ENCODE data around the gene CCDC85C. TPM values are rescaled to one million over a fixed set of nuclear protein-coding genes. Genes with fewer than 3 reads are reported as not detected.

CCDC85C gene
- polyA plus RNA-seq, 1 experiment: 7.2 TPM

DNA sequence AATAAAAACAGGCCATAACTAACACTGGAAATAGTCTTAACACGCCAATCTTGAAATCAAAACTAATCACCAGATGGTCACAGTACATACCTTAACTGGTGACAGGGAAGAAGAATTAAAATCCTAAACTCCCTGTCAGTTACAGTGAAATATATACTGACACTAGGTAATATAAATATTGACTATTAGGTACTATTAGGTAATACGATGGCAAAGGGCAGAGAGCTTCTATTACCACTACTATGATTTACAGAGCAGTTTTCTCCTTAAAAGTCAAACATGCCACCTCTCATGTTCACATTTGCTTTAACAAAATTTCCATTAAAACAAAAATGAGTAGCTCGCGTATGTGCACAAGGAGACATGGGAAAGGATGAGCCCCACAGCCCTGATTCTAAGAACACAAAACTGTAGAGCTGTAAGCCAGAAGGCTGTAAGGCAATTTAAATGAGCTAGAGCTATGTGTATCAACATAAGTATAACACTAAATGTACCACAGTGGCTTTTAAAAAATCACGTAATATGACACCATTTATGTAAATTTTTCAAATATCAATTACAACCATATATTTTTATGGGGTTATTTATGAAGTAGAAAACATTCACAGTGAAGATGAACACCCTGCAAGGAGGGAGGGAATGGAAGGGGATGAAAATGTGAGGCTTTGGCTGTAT, 142.5 kb downstream of the CCDC85C start:
- DNase-seq (ENCODE audit: low read depth, low spot score): no peak
- Histone ChIP-seq H3K4me3 (ENCODE audit: low read depth, low read length) (no peak overlapping the region), H3K27me3 (ENCODE audit: control insufficient read depth, insufficient read depth, low read length) (no peaks in the 10 kb centered on the region), H3K27ac (ENCODE audit: low read depth, low read length) (no peak overlapping the region), H3K9me3 (ENCODE audit: control insufficient read depth, insufficient read depth, low read length) (no peaks in the 10 kb centered on the region)
- TF ChIP-seq, protein P1, sequence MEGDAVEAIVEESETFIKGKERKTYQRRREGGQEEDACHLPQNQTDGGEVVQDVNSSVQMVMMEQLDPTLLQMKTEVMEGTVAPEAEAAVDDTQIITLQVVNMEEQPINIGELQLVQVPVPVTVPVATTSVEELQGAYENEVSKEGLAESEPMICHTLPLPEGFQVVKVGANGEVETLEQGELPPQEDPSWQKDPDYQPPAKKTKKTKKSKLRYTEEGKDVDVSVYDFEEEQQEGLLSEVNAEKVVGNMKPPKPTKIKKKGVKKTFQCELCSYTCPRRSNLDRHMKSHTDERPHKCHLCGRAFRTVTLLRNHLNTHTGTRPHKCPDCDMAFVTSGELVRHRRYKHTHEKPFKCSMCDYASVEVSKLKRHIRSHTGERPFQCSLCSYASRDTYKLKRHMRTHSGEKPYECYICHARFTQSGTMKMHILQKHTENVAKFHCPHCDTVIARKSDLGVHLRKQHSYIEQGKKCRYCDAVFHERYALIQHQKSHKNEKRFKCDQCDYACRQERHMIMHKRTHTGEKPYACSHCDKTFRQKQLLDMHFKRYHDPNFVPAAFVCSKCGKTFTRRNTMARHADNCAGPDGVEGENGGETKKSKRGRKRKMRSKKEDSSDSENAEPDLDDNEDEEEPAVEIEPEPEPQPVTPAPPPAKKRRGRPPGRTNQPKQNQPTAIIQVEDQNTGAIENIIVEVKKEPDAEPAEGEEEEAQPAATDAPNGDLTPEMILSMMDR (IDR thresholded peaks at IDR 0.05; ENCODE audit: low read depth, low read length): no peak
- POLR2A ChIA-PET: no interaction called here
- CTCF ChIA-PET: interaction anchor here (1.5 kb wide), 1 partner anchor 45 kb away, joined by 9 read pairs; no protein-coding TSS in a partner anchor

DNA sequence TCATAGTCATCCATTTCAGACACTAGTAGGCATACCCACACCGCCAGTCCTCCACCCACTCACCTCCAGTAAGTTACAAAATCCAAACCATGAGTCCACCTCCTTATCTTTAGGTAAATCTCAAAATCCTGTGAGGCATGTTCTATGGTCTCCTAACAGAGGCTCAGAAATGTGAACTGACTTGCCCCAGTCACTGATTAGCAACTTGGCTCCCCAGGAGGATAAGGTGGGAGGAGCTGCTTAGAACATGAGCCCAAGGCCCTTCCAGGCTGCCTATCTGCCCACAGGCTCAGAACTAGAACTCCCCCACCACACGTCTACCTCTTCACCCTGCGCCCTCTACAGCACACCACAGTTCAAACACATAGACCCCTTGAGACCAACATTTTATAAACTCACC, 143.2 kb downstream of the CCDC85C start:
- POLR2A ChIA-PET: no interaction called here
- Histone ChIP-seq H3K4me3 (ENCODE audit: low read depth, low read length) (no peak overlapping the region), H3K27ac (ENCODE audit: low read depth, low read length) (no peak overlapping the region), H3K27me3 (ENCODE audit: control insufficient read depth, insufficient read depth, low read length) (no peaks in the 10 kb centered on the region), H3K9me3 (ENCODE audit: control insufficient read depth, insufficient read depth, low read length) (no peaks in the 10 kb centered on the region)
- DNase-seq (ENCODE audit: low read depth, low spot score): no peak
- CTCF ChIA-PET: interaction anchor here (1.5 kb wide), 1 partner anchor 45 kb away, joined by 9 read pairs; no protein-coding TSS in a partner anchor
- TF ChIP-seq, protein P1 (IDR thresholded peaks at IDR 0.05; ENCODE audit: low read depth, low read length): no peak

DNA sequence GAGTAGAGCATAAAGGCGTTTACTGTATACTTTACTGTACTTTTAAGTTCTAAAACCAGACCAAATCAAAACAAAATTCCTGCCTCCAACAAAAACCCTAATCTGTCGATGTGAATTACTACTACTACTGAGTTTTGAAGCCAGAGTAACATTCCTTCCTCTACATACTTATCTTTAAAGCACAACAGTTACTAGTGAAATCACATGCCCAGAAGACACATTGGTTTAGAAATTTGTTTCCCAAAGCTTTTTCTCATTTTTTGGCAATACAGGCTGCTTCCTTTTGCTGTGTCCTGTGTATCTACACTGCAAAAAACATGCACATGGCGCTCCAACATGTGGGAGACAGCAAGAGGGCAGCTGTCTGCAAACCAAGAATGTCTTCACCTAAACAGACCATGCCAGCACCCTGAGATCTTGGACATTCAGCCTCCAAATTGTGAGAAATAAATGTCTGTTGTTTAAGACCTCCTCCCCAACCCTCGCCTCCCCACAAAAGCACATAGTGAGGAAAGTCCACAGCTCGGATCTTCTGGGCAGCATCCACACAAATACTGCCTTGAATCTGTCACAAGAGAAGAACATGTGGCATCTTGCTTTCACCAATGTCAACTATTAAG, 144.4 kb downstream of the CCDC85C start:
- Histone ChIP-seq H3K27me3 (ENCODE audit: control insufficient read depth, insufficient read depth, low read length) (no peaks in the 10 kb centered on the region), H3K9me3 (ENCODE audit: control insufficient read depth, insufficient read depth, low read length) (no peaks in the 10 kb centered on the region), H3K4me3 (ENCODE audit: low read depth, low read length) (no peak overlapping the region), H3K27ac (ENCODE audit: low read depth, low read length) (no peak overlapping the region)
- TF ChIP-seq, protein P1 (IDR thresholded peaks at IDR 0.05; ENCODE audit: low read depth, low read length): no peak
- CTCF ChIA-PET: no interaction called here
- POLR2A ChIA-PET: no interaction called here
- no peak for DNase-seq (ENCODE audit: low read depth, low spot score)

DNA sequence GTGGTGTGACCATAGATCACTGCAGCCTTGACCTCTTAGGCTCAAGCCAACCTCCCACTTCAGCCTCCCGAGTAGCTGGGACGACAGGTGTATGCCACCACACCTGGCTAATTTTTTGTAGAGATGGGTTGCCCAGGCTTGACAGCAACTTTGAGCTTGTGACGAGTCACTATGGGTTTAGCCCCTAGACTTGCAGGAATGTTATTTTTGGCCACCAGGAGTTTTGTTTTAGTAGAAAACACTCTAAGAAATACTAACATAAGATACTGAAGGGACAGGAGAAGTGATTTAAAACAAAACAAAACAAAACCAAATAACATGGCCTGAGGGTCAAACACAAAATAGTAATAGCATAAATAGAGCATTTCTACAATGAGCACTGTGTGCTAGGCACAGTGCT, 149.8 kb downstream of the CCDC85C start:
- no peak overlapping the region for H3K27ac ChIP-seq (ENCODE audit: low read depth, low read length)
- POLR2A ChIA-PET: no interaction called here
- TF ChIP-seq, protein P1 (IDR thresholded peaks at IDR 0.05; ENCODE audit: low read depth, low read length): no peak
- DNase-seq (ENCODE audit: low read depth, low spot score): no peak
- CTCF ChIA-PET: no interaction called here
- no peak overlapping the region for H3K4me3 ChIP-seq (ENCODE audit: low read depth, low read length)
- H3K27me3 ChIP-seq (ENCODE audit: control insufficient read depth, insufficient read depth, low read length): no peaks in the 10 kb centered on the region
- no peaks in the 10 kb centered on the region for H3K9me3 ChIP-seq (ENCODE audit: control insufficient read depth, insufficient read depth, low read length)

DNA sequence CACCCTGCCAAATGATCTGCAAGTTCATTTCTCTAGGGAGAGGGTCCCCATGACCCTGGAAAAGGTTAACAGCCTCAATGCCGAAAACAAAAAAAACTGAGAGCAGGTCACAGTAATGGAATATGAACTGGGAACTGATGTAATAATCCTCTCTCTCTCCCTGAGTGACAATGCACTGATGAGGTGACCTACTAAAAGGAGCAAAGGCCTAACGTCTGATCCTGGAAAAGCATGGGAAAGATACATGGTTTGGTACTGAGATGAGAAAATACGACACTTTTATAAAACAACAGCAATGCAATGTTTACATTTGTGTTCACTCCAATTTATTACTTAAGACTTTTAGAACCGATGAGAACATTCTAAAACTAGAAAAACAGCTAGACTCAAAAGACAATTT, 151.0 kb downstream of the CCDC85C start:
- Histone ChIP-seq H3K4me3 (ENCODE audit: low read depth, low read length) (no peak overlapping the region), H3K9me3 (ENCODE audit: control insufficient read depth, insufficient read depth, low read length) (no peaks in the 10 kb centered on the region), H3K27me3 (ENCODE audit: control insufficient read depth, insufficient read depth, low read length) (no peaks in the 10 kb centered on the region), H3K27ac (ENCODE audit: low read depth, low read length) (no peak overlapping the region)
- no peak for DNase-seq (ENCODE audit: low read depth, low spot score)
- TF ChIP-seq, protein P1 (IDR thresholded peaks at IDR 0.05; ENCODE audit: low read depth, low read length): no peak
- CTCF ChIA-PET: no interaction called here
- POLR2A ChIA-PET: no interaction called here

Measured in AG04450 (cell line).